ENCODE results near the gene ELP6.
"Not testable (repeated sequence)": the region's sequence is repeated elsewhere in the genome, so short reads cannot be mapped to it uniquely, and the experiment has no call there.

The ELP6 gene

GRCh38 chr3:47515100-47515499 is 1.6 kb upstream of the ELP6 start:
- H3K27me3 ChIP-seq (ENCODE audit: insufficient read depth, low read length): no peaks in the 10 kb centered on the region
- H3K4me1 ChIP-seq (ENCODE audit: insufficient read depth, low read length, severe bottlenecking): peaks cover 15% of the 10 kb centered on the region
- H4K20me1 ChIP-seq (ENCODE audit: insufficient read depth, low read length): no peaks in the 10 kb centered on the region
- H3K36me3 ChIP-seq (ENCODE audit: insufficient read depth, low read length): peaks cover 19% of the 10 kb centered on the region
- H3K4me3 ChIP-seq (ENCODE audit: low read depth, low read length, poor library complexity, severe bottlenecking): no peak overlapping the region
- H3K9me2 ChIP-seq (ENCODE audit: low read depth, low read length): no peaks in the 10 kb centered on the region
- no peak overlapping the region for H3K27ac ChIP-seq (ENCODE audit: low read depth, low read length, poor library complexity, severe bottlenecking)
- H3F3A ChIP-seq (ENCODE audit: insufficient read depth, low read length): peaks cover 9% of the 10 kb centered on the region; the same call in 1 of the 2 replicates
- no peak overlapping the region for H3K4me2 ChIP-seq (ENCODE audit: low read length)
- H3K9ac ChIP-seq (ENCODE audit: low read length): no peak overlapping the region
- H3K9me3 ChIP-seq (ENCODE audit: low read length): no peaks in the 10 kb centered on the region
- H3K79me2 ChIP-seq (ENCODE audit: insufficient read depth, low read length): peaks cover 22% of the 10 kb centered on the region
- no peak overlapping the region for H2AFZ ChIP-seq (ENCODE audit: low read length)
- no peak for TF ChIP-seq CTCF (IDR thresholded peaks at IDR 0.05; ENCODE audit: low read length)
- no peak for TF ChIP-seq EZH2 (IDR thresholded peaks at IDR 0.05; ENCODE audit: borderline replicate concordance, low read length)

- peak overlapping the region; percentile 67 for H3K4me3 ChIP-seq (ENCODE audit: low read depth, low read length, poor library complexity, severe bottlenecking)
- H3K9ac ChIP-seq (ENCODE audit: low read length): peak overlapping the region; percentile 100
- H3K27ac ChIP-seq (ENCODE audit: low read depth, low read length, poor library complexity, severe bottlenecking): peak overlapping the region; percentile 89
- H3K4me2 ChIP-seq (ENCODE audit: low read length): peak overlapping the region; percentile 97
- H3K9me2 ChIP-seq (ENCODE audit: low read depth, low read length): no peaks in the 10 kb centered on the region
- no peaks in the 10 kb centered on the region for H3K9me3 ChIP-seq (ENCODE audit: low read length)
- no peaks in the 10 kb centered on the region for H4K20me1 ChIP-seq (ENCODE audit: insufficient read depth, low read length)
- no peak overlapping the region for H2AFZ ChIP-seq (ENCODE audit: low read length)
- peaks cover 15% of the 10 kb centered on the region for H3K4me1 ChIP-seq (ENCODE audit: insufficient read depth, low read length, severe bottlenecking)
- peaks cover 22% of the 10 kb centered on the region for H3K79me2 ChIP-seq (ENCODE audit: insufficient read depth, low read length)
- H3K27me3 ChIP-seq (ENCODE audit: insufficient read depth, low read length): no peaks in the 10 kb centered on the region
- peaks cover 9% of the 10 kb centered on the region; the same call in 1 of the 2 replicates for H3F3A ChIP-seq (ENCODE audit: insufficient read depth, low read length)
- peaks cover 39% of the 10 kb centered on the region for H3K36me3 ChIP-seq (ENCODE audit: insufficient read depth, low read length)
- no peak for TF ChIP-seq EZH2 (IDR thresholded peaks at IDR 0.05; ENCODE audit: borderline replicate concordance, low read length)
- TF ChIP-seq CTCF (IDR thresholded peaks at IDR 0.05; ENCODE audit: low read length): no peak
Measured at GRCh38 chr3:47512416-47513124, 942 bp downstream of the ELP6 start.

GRCh38 chr3:47505267-47505666 is 8.2 kb downstream of the ELP6 start:
- not testable (repeated sequence) for H2AFZ ChIP-seq (ENCODE audit: low read length); H3K27me3 ChIP-seq (ENCODE audit: insufficient read depth, low read length); H4K20me1 ChIP-seq (ENCODE audit: insufficient read depth, low read length); H3K27ac ChIP-seq (ENCODE audit: low read depth, low read length, poor library complexity, severe bottlenecking); H3K4me1 ChIP-seq (ENCODE audit: insufficient read depth, low read length, severe bottlenecking); H3K4me3 ChIP-seq (ENCODE audit: low read depth, low read length, poor library complexity, severe bottlenecking); H3K79me2 ChIP-seq (ENCODE audit: insufficient read depth, low read length); H3K4me2 ChIP-seq (ENCODE audit: low read length); H3K9ac ChIP-seq (ENCODE audit: low read length); H3K9me2 ChIP-seq (ENCODE audit: low read depth, low read length); H3K9me3 ChIP-seq (ENCODE audit: low read length); H3F3A ChIP-seq (ENCODE audit: insufficient read depth, low read length)
- H3K36me3 ChIP-seq (ENCODE audit: insufficient read depth, low read length): peaks cover 68% of the 10 kb centered on the region

- Histone ChIP-seq H3K9me2 (ENCODE audit: low read depth, low read length) (no peaks in the 10 kb centered on the region), H3K4me1 (ENCODE audit: insufficient read depth, low read length, severe bottlenecking) (no peaks in the 10 kb centered on the region), H3K9me3 (ENCODE audit: low read length) (no peaks in the 10 kb centered on the region), H3K4me3 (ENCODE audit: low read depth, low read length, poor library complexity, severe bottlenecking) (no peak overlapping the region), H3K36me3 (ENCODE audit: insufficient read depth, low read length) (peaks cover 63% of the 10 kb centered on the region), H3K27ac (ENCODE audit: low read depth, low read length, poor library complexity, severe bottlenecking) (no peak overlapping the region), H4K20me1 (ENCODE audit: insufficient read depth, low read length) (no peaks in the 10 kb centered on the region), H3K27me3 (ENCODE audit: insufficient read depth, low read length) (no peaks in the 10 kb centered on the region), H3K9ac (ENCODE audit: low read length) (no peak overlapping the region), H2AFZ (ENCODE audit: low read length) (no peak overlapping the region), H3K79me2 (ENCODE audit: insufficient read depth, low read length) (no peaks in the 10 kb centered on the region), H3K4me2 (ENCODE audit: low read length) (no peak overlapping the region), H3F3A (ENCODE audit: insufficient read depth, low read length) (no peaks in the 10 kb centered on the region)
- TF ChIP-seq CTCF (IDR thresholded peaks at IDR 0.05; ENCODE audit: low read length): no peak
- no peak for TF ChIP-seq EZH2 (IDR thresholded peaks at IDR 0.05; ENCODE audit: borderline replicate concordance, low read length)
Measured at GRCh38 chr3:47504113-47504512, 9.4 kb downstream of the ELP6 start.
